ENCODE results near the gene GJB4.

DNA sequence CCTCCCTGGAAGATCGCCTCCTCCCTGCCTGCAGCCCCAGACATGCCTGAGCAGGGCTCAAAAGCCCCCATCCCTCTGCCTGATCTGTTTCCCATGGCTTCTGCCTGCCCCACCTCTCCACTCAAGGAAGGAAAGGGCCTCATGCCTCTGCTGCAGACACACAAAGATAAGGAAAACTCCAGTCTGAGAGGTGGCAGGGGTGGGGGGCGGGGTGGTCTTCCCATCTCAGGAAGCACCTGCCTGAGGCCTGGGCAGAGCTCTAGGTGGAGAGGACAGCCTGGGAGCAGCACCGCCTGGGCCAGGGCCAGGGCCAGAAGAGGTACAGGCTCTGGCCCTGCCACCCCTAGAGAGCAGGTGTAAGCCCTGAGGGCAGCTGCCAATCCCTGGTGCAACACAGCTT lies 17.4 kb downstream of the GJB4 start:
- TF ChIP-seq GABPA (IDR thresholded peaks at IDR 0.05; ENCODE audit: low read depth) (no peak), CTCF (IDR thresholded peaks at IDR 0.05; ENCODE audit: insufficient read depth, low read length) (no peak)
- TF ChIP-seq, protein P1, sequence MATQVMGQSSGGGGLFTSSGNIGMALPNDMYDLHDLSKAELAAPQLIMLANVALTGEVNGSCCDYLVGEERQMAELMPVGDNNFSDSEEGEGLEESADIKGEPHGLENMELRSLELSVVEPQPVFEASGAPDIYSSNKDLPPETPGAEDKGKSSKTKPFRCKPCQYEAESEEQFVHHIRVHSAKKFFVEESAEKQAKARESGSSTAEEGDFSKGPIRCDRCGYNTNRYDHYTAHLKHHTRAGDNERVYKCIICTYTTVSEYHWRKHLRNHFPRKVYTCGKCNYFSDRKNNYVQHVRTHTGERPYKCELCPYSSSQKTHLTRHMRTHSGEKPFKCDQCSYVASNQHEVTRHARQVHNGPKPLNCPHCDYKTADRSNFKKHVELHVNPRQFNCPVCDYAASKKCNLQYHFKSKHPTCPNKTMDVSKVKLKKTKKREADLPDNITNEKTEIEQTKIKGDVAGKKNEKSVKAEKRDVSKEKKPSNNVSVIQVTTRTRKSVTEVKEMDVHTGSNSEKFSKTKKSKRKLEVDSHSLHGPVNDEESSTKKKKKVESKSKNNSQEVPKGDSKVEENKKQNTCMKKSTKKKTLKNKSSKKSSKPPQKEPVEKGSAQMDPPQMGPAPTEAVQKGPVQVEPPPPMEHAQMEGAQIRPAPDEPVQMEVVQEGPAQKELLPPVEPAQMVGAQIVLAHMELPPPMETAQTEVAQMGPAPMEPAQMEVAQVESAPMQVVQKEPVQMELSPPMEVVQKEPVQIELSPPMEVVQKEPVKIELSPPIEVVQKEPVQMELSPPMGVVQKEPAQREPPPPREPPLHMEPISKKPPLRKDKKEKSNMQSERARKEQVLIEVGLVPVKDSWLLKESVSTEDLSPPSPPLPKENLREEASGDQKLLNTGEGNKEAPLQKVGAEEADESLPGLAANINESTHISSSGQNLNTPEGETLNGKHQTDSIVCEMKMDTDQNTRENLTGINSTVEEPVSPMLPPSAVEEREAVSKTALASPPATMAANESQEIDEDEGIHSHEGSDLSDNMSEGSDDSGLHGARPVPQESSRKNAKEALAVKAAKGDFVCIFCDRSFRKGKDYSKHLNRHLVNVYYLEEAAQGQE (IDR thresholded peaks at IDR 0.05; ENCODE audit: insufficient replicate concordance, low read depth): no peak
